ENCODE data around the gene PRR35.
A peak's percentile ranks its signal among the peaks of the same experiment; 100 is the strongest.
"Not testable (repeated sequence)": the region's sequence is repeated elsewhere in the genome, so short reads cannot be mapped to it uniquely, and the experiment has no call there.

Gene PRR35

DNA sequence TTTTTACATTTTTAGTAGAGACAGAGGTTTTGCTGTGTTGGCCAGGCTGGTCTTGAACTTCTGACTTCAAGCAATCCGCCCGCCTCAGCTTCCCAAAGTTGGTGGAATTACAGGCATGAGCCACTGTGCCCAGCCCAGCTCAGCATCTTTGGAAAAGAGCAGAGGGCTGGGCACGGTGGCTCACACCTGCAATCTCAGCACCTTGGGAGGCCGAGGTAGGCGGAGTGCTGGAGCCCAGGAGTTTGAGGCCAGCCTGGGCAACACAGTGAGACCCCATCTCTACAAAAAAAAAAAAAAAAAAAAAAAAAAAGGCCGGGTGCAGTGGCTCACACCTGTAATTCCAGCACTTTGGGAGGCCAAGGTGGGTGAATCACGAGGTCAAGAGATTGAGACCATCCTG is 37.5 kb downstream of the PRR35 start:
- DNase-seq, result not testable (repeated sequence)

DNA sequence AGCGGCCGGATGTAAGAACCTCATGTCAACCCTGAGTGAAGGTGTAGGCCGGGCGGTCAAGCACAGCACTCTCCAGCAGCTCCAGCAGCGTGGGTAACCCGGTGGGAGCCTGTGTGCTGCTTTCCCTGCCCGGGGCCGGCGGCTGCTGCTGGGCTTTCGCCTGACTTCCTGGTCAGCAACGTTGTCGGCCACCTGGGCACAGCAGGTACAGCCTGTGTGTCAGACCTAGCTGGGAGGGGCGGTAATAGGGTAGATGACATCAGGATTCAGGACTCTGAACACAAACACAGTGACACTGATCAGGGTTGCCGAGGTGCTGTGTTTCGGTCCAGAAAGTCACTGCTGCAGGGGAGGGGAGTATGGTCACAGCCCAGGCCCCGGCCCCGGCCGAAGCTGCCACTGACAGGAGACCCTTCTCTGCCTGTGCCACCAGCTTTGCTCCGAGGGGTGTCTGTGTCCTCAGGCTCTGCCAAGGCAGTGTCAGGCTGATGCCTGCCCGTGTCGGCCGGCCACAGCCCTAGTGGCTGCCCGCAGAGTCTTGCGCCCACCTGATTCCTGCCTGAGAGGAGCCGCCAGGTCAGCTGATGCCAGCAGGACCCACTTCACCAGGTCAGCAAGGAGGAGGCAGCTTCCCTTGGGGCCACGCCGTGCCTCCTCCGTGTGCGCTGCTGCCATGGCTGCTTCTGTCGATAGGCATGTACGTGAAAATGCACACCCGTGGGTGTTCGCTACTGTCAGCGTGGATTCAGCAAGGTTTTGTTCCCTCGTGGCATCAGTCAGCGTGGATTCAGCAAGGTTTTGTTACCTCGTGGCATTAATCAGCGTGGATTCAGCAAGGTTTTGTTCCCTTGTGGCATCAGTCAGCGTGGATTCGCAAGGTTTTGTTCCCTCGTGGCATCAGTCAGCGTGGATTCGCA is 38.9 kb downstream of the PRR35 start:
- no peak for DNase-seq

DNA sequence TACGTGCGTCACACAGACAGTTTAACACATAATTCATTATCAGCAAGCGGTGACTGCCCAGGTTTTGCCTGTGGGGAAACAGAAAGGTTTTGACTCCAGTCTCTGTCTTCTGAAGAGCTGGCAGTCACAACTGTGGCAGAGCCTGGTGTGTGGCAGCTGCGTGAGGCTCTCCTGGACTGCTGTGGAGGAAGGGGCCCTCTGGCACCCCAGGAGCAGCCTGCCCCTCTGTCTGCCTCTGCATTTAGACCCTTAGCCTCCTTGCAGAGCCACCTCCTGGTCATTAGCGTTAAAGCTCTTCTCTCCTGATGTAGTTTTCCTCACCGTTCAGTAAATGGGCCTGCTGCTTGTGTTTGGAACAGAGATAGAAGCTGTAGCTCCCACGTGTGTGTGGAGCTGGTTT is 40.6 kb downstream of the PRR35 start:
- DNase-seq, result no peak

DNA sequence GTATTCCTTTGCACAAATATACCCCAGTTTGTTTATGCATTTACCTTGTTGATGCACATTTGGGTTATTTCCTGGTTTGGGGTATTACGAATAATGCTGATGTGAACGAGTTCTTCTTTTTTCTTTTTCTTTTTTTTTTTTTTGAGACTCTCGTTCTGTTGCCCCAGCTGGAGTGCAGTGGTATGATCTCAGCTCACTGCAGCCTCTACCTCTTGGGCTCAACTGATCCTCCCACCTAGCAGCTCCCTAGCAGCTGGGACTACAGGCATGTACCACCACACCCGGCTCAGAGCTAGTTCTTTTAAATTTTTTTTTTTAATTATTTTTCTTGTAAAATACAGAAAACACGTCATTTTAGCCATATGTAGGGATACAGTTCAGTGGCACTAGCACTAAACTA is 43.7 kb downstream of the PRR35 start:
- no peak for DNase-seq

DNA sequence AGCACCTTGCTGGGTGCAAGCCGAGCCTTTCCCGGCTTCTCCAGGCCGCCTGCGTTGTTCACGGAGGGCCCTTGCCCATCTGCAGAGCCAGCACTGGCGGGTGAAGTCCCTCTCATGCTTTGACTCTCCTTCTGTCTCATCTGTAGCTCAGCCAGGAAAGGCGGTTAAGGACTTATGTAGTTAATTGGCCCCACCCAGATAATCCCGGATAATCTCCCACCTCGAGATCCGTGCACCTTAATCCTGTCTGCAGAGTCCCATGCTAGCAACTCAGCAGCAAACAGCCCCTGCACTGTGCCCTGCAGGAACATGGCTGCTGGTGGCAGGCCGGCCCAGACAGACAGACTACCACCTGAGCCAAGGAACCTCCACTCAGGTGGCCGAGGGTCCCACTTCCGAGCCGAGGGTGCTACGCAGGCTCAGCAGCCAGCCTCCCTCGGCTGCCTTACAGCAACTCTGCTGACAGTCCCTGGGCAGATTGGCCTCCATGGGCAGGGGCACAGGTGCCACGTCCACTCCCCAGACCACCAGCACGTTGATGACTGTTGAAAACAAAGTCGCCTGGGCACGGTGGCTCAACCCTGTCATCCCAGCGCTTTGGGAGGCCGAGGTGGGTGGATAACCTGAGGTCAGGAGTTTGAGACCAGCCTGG is 46.6 kb downstream of the PRR35 start:
- DNase-seq, result no peak

DNA sequence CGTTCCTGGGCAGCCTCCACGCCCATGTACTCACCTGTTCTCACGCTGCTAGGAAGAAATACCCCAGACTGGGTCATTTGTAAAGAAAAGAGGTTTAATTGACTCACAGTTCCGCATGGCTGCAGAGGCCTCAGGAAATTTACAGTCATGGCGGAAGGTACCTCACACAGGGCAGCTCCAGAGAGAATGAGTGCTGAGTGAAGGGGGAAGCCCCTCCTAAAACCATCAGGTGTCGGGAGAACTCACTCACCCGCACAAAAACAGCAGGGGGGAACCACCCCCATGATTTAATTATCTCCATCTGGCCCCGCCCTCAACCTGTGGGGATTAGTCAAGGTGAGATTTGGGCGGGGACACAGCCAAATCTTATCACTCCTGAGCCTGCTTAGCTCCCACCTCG is 47.8 kb downstream of the PRR35 start:
- DNase-seq, result no peak

DNA sequence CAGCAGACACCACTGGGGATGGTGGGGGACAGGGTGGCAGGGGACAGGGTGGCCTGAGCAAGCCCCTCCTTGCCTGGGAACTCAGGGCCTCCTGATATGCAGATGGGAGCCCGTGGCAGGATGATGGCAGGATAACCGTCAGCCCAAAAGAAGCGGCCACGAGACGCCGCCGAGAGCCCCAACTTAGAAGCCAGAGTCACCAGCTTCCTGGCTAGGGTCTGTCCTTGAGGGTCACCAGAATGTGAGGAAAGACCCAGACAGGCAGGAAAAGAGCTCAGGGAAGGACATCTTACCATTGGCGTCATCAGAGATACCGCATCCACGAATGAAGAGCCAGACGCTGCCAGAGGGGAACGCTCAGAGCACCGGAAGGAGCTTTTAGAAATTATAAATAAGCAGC is 49.1 kb downstream of the PRR35 start:
- DNase-seq, result no peak

DNA sequence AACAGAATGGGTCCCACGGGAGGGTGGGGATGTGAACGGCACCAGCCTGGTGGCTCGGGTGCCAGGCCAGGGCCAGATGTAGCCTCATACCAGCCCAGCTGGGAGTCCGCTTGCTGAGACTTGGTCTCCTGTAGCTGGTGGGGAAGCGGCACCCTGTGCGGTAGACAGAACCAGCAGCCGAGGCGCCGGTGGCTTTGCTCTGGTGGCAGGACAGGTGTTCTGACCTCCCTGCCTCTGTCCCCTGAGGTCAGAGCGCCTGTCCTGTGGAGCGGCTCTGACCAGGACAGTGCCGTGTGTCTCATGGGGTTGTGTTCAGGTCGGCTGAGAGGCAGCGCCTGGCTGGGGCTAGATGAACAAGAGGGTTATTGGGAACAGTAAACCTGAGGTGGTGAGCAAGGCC is 49.8 kb downstream of the PRR35 start:
- DNase-seq, result no peak

DNA sequence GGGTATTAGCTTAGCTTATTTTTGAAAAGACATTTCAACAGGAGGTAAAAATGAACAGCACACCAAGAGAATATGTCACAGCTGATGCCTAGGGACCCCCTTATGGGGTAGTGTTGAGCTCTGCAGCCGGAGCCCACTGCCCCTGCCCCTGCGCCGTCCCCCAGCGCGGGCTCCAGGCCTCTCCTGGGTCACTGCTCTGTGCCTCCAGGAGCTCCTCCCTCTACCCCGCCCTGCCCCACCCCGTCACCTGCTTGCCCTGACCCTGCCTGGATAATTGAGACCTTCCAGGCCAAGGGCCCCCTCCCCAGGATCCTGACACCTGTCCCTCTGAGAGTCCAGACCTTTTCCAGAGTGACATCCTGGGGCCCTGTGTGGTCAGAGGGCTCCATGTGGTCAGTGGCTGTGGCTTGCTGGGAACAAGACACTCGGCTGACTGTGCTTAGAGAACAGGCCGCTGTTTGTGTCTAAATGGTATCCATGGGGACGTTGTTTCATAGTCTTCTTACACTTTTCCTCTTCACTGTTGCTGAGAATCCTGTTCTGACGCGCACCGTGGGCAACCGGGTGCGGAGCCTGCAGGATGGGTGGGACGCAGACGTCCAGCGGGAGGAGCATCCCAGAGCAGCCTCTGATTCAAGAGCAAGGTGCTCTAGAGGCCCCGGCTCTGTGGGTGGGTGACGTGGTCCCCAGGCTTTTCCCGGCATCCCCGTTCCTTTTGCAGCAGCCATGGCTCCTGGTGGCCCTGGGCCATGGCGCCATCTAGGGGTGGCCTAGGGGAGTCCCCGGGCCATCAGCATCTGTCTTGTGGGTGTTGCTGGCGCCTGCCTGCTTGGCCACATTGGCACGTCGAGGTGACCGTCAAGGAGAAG is 50.6 kb downstream of the PRR35 start:
- DNase-seq, result peak; percentile 41

DNA sequence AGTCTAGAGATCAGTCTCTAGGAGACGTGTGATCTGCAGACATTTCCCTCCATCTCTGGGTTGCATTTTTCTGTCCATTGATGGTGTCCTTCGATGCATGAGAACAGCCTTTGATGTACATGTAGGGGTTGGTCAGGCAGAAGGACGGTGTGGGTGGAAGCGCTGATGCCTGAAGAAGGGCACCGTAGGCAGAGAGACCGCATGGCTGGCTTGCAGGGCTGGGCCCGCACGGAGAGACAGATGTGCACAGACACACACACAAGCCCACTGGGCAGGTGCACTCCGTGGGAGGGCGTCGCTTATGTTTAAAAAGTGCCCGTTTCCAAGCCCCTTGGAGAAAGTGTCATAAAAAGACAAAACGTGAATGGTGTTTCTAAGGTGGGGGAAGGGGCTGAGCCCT is 54.9 kb downstream of the PRR35 start:
- DNase-seq, result no peak

Data from activated gamma-delta T cell treated with Interleukin-2 at 50 U/mL for 16 hours (primary cell).